Muscle of arm (tissue), 12 donors: ENCODE results near the gene AKNA. TPM values are rescaled to one million over a fixed set of nuclear protein-coding genes. Genes with fewer than 3 reads are reported as not detected.
"Not testable (repeated sequence)": the region's sequence is repeated elsewhere in the genome, so short reads cannot be mapped to it uniquely, and the experiment has no call there.

ENCODE experiments used
- DNase-seq: peaks from one replicate; pipeline ENCODE4 v3.0.0-alpha.2; 2013
- polyA plus RNA-seq, 12 donors: library from polyadenylated mRNA; unstranded; fragments of 120-200 nt; gene quantifications; one replicate each; pipeline ENCODE4 v1.2.1, GENCODE V29; 2013; ENCODE audit not compliant: insufficient read length in 12 of 12

AKNA gene
- polyA plus RNA-seq, 12 donors: 5.4 to 25.5 (median 8.8) TPM; not detected in 1

DNA sequence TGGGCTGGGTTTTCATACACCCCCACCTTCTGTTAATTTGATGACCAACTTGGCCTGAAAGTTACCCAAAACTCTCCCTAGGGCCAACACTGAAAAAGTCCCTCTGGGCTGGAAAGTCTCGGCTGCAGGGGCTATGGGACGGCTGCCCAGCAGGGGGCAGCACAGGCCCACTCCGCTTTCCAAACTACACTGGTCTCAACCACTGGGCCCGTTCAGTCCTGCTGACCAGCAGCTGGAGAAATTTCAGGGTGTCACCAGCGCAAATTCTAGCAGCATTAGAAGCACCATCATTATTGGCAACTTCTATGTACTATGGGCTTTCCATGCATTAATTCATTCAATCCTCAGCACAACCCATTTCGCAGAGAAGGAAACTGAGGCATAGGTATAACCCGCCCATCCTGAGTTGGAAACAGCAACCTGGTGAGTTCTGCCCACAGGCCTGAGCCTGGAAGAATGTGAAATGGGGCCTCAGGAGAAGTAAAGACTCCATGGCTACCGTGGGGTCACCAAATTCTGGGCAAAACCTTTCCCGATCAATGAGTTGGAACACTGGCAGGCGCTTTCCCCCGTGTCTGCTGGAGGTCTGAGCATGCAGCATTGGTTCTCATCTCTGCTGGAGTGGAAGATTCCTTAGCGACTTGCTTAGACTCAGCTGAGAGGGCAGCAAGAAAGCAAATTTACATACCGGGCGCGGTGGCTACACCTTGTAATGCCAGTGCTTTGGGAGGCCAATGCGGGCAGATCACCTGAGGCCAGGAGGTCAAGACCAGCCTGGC, 48.5 kb downstream of the AKNA start:
- peak; percentile 19 for DNase-seq

- no peak for DNase-seq
These were observed 49.6 kb downstream of the AKNA start for GRCh38 chr9:114338187-114338586.

GRCh38 chr9:114336699-114337395, 50.9 kb downstream of the AKNA start:
- DNase-seq: no peak

DNA sequence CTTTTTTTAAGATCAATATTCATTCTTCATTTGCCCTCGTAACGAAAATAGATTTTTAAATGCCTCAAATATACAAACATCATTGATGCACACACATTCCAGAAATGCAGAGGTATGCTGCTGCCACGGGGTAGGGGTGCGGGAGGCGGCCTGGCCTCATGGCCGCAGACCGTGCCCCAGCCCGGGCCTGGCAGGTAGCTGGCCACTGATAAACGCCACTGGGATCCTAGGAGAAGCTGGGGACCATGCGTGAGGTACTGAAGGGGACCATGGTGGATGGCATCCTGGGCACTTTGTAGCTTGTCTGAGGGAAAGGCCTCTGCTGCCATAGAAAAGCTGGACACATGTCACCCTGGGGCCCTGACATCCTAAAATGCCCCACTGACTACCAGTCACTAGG, 51.6 kb downstream of the AKNA start:
- DNase-seq: no peak

- no peak for DNase-seq
These were observed 52.0 kb downstream of the AKNA start for GRCh38 chr9:114335745-114336144.

DNA sequence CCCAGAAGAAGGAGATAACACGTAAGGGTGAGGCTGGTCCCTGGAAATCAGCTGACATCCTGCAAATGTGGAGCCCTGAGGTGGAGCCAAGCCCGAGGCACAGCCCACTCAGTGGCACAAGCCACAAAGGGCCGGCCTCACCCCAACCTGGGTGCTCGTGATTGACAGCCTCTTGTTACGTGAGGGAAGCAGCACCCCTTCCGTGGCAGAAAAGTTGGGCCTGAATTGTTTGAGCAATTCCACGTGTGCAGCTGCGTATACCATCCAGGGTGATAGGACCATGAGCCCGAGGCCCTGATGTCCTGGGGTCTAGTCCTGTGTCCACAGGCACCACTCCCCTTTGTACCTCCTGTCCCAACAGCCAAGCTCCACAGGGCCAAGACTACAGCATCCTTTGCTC, 53.3 kb downstream of the AKNA start:
- no peak for DNase-seq

GRCh38 chr9:114333718-114334117, 54.1 kb downstream of the AKNA start:
- DNase-seq: not testable (repeated sequence)

DNA sequence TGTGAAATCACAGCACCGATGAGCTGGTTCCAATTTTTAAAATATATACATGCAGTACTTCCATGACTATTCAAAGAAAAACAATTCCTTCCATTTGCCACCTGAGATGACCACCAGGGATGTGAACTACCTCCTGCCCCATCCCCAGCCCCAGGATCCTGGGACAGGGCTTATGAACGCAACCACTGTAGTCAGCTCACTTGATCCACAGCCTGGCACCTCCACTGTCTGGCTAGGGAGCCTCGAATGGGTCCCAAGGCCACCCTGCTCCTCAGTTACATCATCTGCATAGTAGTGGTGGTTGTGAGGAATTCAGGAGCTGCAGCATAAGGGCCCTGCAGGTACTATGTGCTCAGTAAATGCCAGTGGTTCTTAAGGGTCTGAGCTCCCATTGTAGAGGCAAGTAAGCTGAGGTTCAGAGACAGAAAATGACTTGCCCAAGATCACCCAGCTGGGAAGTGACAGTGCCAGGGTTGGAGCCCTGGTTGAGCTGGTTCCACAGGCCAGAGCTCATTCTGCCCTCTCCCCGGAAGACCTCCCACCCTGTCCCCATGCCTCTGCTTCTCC, 55.2 kb downstream of the AKNA start:
- not testable (repeated sequence) for DNase-seq

GRCh38 chr9:114331229-114332195, 56.3 kb downstream of the AKNA start:
- not testable (repeated sequence) for DNase-seq

DNA sequence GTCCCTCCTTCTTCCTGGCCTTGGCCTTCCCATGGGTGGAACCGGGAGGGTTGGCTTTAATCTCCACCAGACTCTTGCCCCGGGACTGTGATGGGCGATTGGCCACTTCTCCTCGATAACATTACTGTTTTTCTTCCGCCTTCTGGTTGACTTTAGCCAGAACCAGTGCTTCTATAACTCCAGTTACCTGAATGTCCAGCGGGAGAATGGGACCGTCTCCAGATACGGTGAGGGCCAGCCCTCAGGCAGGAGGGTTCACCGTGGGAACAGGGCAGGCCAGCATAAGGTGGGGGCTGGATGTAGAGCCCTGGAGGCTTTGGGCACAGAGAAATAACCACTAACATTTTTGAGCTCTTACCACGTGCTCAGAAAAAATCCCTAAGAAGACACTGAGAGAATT, 57.1 kb downstream of the AKNA start:
- no peak for DNase-seq

GRCh38 chr9:114329625-114330022, 58.2 kb downstream of the AKNA start, which contains the start of gene ORM2:
Gene ORM2, plus strand, starts transcription at chr9:114329869. Its CDS starts 36 bp downstream, at chr9:114329905.
- DNase-seq: not testable (repeated sequence)

DNA sequence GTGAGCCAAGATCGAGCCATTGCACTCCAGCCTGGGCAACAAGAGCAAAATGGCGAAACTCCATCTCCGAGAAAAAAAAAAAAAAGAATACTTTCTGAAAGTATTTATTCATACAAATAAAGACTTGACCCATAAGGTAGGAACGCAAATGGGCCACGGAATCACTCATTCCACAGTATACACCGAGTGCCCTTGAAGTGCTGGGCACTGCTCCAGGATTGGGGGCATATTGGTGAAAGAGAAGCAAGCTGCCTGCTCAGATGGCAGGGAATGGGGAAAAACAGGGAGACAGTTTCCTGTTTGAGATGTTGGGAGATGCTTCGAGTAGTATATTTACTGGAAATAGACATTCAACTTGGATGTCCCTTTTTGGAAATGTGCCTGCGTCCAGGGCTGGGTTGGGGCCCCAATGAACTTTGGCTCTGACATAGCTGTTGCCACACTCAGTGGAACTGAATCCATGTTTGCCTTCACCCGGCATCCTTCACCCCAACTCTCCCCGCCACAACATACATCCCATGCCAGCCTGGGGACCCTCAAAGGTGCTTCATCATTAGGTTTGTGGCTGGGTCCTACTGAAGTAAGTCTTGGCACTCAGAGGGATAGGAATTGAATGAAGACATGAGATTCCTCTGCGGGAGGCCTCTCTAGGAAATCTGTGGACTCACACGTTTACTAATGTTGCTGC, 58.7 kb downstream of the AKNA start:
- DNase-seq: not testable (repeated sequence)

DNA sequence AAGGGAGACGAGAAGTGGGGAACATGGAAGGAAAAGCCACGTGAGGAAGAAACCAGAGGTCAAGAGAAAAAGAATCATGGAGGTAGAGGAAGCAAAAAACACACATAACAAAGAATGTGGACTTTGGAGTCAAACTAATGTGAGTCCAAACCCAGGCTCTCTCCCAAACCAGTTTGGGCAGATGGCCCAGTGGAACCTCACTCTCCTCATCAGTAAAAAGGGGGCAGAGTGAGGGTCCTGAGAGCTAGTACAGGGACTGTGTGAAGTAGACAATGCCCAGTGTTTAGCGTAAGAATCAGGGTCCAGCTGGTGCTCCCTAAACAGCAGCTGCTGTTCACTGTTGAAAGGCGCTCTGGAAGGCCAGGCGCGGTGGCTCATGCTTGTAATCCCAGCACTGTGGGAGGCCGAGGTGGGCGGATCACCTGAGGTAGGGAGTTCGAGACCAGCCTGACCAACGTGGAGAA, 59.4 kb downstream of the AKNA start:
- not testable (repeated sequence) for DNase-seq

- no peak for DNase-seq
These were observed 60.0 kb downstream of the AKNA start for GRCh38 chr9:114327749-114328148.

DNA sequence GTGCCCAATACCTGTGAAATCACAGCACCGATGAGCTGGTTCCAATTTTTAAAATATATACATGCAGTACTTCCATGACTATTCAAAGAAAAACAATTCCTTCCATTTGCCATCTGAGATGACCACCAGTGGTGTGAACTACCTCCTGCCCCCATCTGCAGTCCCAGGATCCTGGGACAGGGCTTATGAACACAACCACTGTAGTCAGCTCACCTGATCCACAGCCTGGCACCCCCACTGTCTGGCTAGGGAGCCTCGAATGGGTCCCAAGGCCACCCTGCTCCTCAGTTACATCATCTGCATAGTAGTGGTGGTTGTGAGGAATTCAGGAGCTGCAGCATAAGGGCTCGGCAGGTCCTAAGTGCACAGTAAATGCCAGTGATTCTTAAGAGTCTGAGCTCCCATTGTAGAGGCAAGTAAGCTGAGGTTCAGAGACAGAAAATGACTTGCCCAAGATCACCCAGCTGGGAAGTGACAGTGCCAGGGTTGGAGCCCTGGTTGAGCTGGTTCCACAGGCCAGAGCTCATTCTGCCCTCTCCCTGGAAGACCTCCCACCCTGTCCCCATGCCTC, 62.0 kb downstream of the AKNA start:
- not testable (repeated sequence) for DNase-seq

- not testable (repeated sequence) for DNase-seq
These were observed 62.8 kb downstream of the AKNA start for GRCh38 chr9:114324965-114325364.

- DNase-seq: no peak
These were observed 63.3 kb downstream of the AKNA start for GRCh38 chr9:114324492-114324891.

- DNase-seq: not testable (repeated sequence)
These were observed 63.9 kb downstream of the AKNA start for GRCh38 chr9:114323849-114324248.

- not testable (repeated sequence) for DNase-seq
These were observed 64.8 kb downstream of the AKNA start, which contains the start of gene ORM1 for GRCh38 chr9:114322831-114323531. Gene ORM1, plus strand, starts transcription at chr9:114323098. Its CDS starts 36 bp downstream, at chr9:114323134.
